HG02642 (cell line): ENCODE results near the gene ESRRG.

Experiments
- ATAC-seq: cut with Tn5 transposase; IDR thresholded peaks from one replicate; pipeline ENCODE4 v1.9.1; 2021; ENCODE audit warnings: mild to moderate bottlenecking; ENCODE audit not compliant: unreplicated experiment, poor library complexity

ESRRG gene

DNA sequence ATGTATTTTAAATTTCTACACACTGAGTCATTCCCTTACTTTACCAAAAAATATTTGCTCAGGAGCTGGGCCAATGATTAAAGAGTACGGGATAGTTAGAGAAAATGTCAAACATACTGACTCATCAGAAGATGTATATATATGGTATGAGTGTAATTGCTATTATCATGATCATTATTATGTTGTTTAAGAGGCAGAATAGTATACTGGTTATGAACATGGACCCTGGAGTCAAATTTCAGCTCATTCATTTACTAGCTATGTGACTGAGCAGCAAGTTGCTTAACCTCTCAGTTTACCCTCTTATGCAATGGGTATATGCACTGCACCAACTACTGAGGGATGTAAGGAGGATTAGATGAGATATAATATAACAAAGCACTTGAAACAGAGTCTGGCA lies 258.7 kb downstream of the ESRRG start:
- no peak for ATAC-seq

DNA sequence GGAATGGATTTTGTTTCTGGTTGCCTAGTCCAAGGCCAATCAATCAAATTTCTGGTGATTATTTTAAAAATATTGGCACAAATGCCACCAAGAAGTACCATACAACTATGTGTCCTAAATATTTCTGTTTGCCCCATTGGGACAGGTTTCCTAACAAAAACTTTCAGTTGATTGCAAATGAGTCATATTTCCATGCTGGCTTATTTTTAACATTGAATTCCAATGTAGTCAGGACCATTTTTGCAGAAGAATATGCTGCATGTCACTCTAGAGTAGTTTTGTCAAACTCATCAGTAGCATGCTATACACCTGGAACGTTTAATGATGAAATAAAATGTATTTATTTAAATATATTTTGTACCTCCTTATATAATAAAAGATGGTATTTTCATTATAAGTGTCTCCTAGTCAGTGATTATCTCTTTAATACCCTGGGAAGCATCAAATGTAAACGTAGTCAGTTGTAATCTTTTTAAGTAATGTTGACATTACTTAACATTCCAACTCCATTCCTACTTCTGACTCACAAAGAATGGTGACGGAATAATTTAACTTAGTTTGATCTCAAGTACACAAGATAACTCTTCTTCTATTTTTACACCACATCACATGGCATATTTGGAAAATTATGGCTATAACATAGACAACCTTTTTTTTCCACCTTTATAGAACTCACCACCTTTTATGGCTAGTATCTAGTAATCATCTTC lies 261.0 kb downstream of the ESRRG start:
- no peak for ATAC-seq

DNA sequence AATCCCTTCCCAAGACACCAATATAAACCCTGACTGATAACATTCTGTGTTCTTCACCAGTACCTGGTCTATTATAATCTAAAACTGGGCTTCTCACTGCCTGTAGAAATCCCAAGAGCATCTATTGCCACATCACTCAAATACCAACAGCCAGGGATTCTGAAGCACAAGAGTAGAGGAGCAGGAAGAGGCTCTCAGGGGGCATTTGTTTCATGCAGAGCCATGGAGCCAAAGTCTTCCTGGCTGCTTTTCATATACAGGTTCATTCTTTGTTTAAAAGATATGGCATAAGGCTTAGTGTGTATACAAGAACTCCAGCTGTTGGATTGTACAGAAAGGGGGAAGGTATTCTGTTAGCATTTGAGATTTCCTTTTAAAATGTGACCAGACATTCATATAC lies 261.8 kb downstream of the ESRRG start:
- no peak for ATAC-seq

DNA sequence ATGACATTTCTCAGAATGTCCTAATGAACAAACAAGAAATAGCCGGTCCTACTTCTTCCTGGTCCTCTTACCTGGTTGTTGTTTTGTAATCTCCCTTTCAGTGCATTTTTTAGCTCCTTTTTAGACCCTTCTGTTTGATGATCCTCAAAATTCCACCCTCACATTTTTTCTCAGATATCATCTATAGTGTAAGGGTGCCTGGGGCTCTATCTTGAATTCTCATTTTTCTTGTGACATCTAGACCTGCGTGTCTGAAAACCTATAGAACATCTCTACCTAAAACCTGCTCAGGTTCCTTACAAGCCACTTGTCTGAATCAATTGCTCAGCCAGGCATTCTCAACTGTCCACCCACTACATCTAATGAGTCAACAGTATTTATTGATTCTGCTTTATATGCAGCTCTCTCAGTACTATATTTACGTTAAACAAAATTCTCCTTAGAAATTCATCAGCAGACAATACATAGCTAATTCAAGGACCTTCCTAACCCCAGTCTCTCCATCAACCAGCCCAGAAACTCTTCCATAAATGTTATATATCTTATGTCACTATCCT lies 263.5 kb downstream of the ESRRG start:
- ATAC-seq = no peak

DNA sequence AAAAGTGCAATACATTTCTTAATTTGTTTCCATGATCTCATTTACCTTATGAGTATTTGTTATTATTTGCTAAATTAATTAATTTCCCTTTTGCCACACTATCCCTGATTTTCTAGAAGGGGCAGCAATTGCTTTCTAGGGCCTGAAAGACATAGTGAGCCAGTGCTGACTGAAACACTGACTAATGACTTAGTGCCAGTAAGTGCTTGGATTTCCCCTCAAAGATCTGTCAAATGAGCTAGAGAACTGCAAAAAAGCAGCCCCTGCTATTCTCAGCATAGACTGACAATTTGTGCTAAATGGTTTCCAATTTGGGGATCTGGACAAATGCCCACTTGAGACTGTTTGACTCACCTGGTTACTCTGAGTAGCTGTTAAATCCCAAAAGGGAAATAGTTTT lies 264.4 kb downstream of the ESRRG start:
- no peak for ATAC-seq

DNA sequence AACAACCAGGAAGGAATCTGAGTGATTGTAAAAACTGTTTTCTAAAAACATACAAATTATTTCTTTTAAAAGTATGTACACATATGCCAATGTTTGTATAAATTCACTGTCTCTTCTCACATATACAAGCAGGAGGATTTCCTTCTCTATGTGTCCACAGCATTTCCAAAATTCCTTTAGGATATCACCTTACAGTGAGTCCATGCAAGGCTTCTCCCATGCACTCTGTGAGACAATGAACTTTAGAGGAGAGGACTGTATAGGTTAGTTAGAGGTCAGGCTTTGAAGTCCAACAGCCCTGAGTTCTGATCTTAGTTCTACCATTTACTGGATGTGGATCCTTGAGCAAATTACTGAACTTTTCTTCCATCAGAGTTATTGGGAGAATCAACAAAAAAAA lies 265.9 kb downstream of the ESRRG start:
- ATAC-seq = no peak

DNA sequence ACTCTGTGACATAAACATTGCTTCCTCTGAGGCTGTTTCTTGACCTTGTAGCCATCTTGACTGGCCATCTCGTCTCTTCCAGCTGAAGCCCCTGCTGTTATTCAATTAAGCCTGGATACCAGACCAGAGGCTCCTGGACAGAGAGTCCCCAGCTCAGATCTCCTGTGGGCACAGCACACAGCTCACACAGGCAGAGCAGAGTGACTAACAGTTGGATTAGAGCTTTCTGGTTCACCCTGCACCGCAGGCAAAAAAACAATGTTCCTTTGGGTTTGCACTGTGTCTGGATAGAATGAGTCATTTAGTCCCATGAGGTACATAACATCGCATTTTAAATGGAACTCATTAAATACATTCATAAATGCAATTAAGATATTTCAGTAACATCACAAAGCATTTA lies 266.5 kb downstream of the ESRRG start:
- no peak for ATAC-seq

DNA sequence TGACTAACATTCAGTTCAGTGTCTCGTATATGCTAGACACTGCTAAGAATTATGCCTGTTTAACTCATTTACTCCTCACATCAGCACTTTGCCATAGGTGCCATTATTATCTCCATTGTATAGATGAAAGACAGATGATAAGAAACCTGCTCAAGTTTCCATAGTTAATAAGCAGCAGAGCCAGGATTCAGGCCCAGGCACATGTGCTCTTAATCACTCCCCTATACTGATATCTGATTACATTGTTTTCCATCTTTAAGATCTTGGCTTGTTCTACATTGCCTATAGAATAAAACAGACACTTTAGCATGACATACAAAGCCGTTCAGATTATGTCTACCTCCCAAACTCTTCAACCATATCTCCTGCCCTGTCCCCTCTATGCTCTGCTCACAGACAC lies 269.5 kb downstream of the ESRRG start:
- no peak for ATAC-seq
